HCT116 (cell line): ENCODE results near the gene ADCY2. TPM values are rescaled to one million over a fixed set of nuclear protein-coding genes. Genes with fewer than 3 reads are reported as not detected.

Source experiments
- ATAC-seq: fragments of 200-7000 bp; cut with Tn5 transposase; 2 replicates; pipeline ENCODE4 v1.9.1; 2020; ENCODE audit warnings: mild to moderate bottlenecking, moderate library complexity
- BruUV-seq: library from RNA; stranded (reverse); fragments of 400-500 nt; replicated peaks from 2 replicates; lab custom pipeline; 2021; lab: Mats Ljungman, UMichigan
- CTCF ChIA-PET: fragments of 300-600 bp; sonication (Branson Sonifier 250); formaldehyde crosslinking; loops from one replicate; lab custom pipeline; 2021; ENCODE audit warnings: antibody characterized with exemption; lab: Charles Lee
- POLR2A ChIA-PET: fragments of 300-600, 350-600 bp; sonication (Branson Sonifier 250); formaldehyde crosslinking; loops from one replicate; lab custom pipeline; 2021; ENCODE audit warnings: antibody characterized with exemption; lab: Charles Lee
- RAD21 ChIA-PET, 2 experiments: fragments of 300-600 bp; sonication (Branson Sonifier 250); formaldehyde crosslinking; loops; one replicate each; lab custom pipeline; 2023; ENCODE audit warnings: low total read pairs in 2 of 2; ENCODE audit not compliant: uncharacterized antibody in 2 of 2, unreplicated experiment in 2 of 2, low non-redundant PET in 1 of 2; lab: Charles Lee
- DNase-seq: peaks from one replicate; pipeline ENCODE4 v3.0.0-alpha.2; 2010; ENCODE audit warnings: low read depth, low spot score
- H2AFZ ChIP-seq: fragments of 200-600 bp; shearing (Covaris generic), sonication (generic); 2 replicates; pipeline ENCODE4 v1.6.1; 2017; ENCODE audit warnings: low read depth, mixed run types, mixed read lengths, antibody characterized with exemption, low read length; ENCODE audit not compliant: poor library complexity, severe bottlenecking
- H3K27ac ChIP-seq: 2 replicates; pipeline ENCODE4 v1.5.1; 2012; ENCODE audit warnings: low read depth, low read length
- H3K27me3 ChIP-seq: fragments of 200-600 bp; sonication (generic); 2 replicates; pipeline ENCODE4 v1.6.1; 2016; ENCODE audit warnings: mixed run types, low read length, mixed read lengths; ENCODE audit not compliant: insufficient read depth
- H3K36me3 ChIP-seq, 2 experiments: fragments of 200-500 bp in 1 of 2; fragments of 200-600 bp in 1 of 2; sonication (Bioruptor generic) in 1 of 2; sonication (generic) in 1 of 2; 2 replicates each; pipeline versions ENCODE4 v1.5.1 to v1.6.1; 2014 to 2016; ENCODE audit warnings: low read length in 2 of 2, inconsistent platforms in 1 of 2, mixed read lengths in 1 of 2, mixed run types in 1 of 2; ENCODE audit not compliant: insufficient read depth in 2 of 2, control insufficient read depth in 1 of 2
- H3K4me1 ChIP-seq, 2 experiments: fragments of 200-600 bp in 1 of 2; sonication (generic) in 1 of 2; 2 replicates each; pipeline versions ENCODE4 v1.5.1 to v1.6.1; 2012 to 2017; ENCODE audit warnings: low read length in 2 of 2, inconsistent platforms in 1 of 2, mild to moderate bottlenecking in 1 of 2, mixed read lengths in 1 of 2, mixed run types in 1 of 2, moderate library complexity in 1 of 2; ENCODE audit not compliant: insufficient read depth in 2 of 2, control insufficient read depth in 1 of 2
- H3K4me2 ChIP-seq: fragments of 200-600 bp; sonication (generic); 2 replicates; pipeline ENCODE4 v1.6.1; 2017; ENCODE audit warnings: mixed run types, low read length, mixed read lengths
- H3K4me3 ChIP-seq, 2 experiments: fragments of 200-600 bp in 1 of 2; sonication (generic) in 1 of 2; replicated peaks in 1 of 2; 2 replicates each; pipeline ENCODE4 v1.5.1; 2011 to 2016; ENCODE audit warnings: low read length in 2 of 2, control low read depth in 1 of 2, low read depth in 1 of 2, mild to moderate bottlenecking in 1 of 2, mixed read lengths in 1 of 2, mixed run types in 1 of 2
- H3K79me2 ChIP-seq: fragments of 200-600 bp; sonication (generic); 2 replicates; pipeline ENCODE4 v1.6.1; 2017; ENCODE audit warnings: mild to moderate bottlenecking, mixed run types, low read length, moderate library complexity, mixed read lengths; ENCODE audit not compliant: insufficient read depth
- H3K9ac ChIP-seq: fragments of 200-600 bp; sonication (generic); 2 replicates; pipeline ENCODE4 v1.6.1; 2016; ENCODE audit warnings: low read length, mixed read lengths
- H3K9me2 ChIP-seq: fragments of 200-600 bp; sonication (generic), shearing (Covaris generic); 2 replicates; pipeline ENCODE4 v1.6.1; 2017; ENCODE audit warnings: mixed run types, mild to moderate bottlenecking, moderate library complexity; ENCODE audit not compliant: insufficient read depth
- H3K9me3 ChIP-seq, 2 experiments: fragments of 200-500 bp in 1 of 2; fragments of 200-600 bp in 1 of 2; sonication (Bioruptor generic) in 1 of 2; sonication (generic) in 1 of 2; 2 replicates each; pipeline ENCODE4 v1.6.1; 2014 to 2017; ENCODE audit warnings: low read length in 2 of 2, mixed read lengths in 2 of 2, inconsistent platforms in 1 of 2, low read depth in 1 of 2, mild to moderate bottlenecking in 1 of 2, mixed run types in 1 of 2, moderate library complexity in 1 of 2; ENCODE audit not compliant: control insufficient read depth in 1 of 2, insufficient read depth in 1 of 2
- H4K20me1 ChIP-seq: fragments of 200-600 bp; sonication (generic), shearing (Covaris generic); 2 replicates; pipeline ENCODE4 v1.6.1; 2017; ENCODE audit warnings: mixed run types, mild to moderate bottlenecking, moderate library complexity; ENCODE audit not compliant: insufficient read depth
- ELF1 ChIP-seq: IDR thresholded peaks from 2 replicates; pipeline ENCODE4 v1.6.1; 2012; ENCODE audit warnings: low read depth, borderline replicate concordance
- EZH2phosphoT487 ChIP-seq: fragments of 200-600 bp; IDR thresholded peaks from 2 replicates; pipeline ENCODE4 v1.6.1; 2018; ENCODE audit warnings: antibody characterized with exemption, borderline replicate concordance
- FOSL1 ChIP-seq: IDR thresholded peaks from 2 replicates; pipeline ENCODE4 v1.6.1; 2012; ENCODE audit warnings: low read depth
- POLR2A ChIP-seq: IDR thresholded peaks from 2 replicates; pipeline ENCODE4 v1.7.0; 2011; ENCODE audit warnings: borderline replicate concordance; ENCODE audit not compliant: insufficient read depth, insufficient read length; ENCODE audit errors: extremely low read depth
- RAD21 ChIP-seq: IDR thresholded peaks from 2 replicates; pipeline ENCODE4 v1.6.1; 2012; ENCODE audit warnings: low read depth, mild to moderate bottlenecking
- SIN3A ChIP-seq: IDR thresholded peaks from 2 replicates; pipeline ENCODE4 v1.6.1; 2012; ENCODE audit warnings: low read depth
- SP1 ChIP-seq: IDR thresholded peaks from 2 replicates; pipeline ENCODE4 v1.6.1; 2012; ENCODE audit warnings: low read depth
- SRF ChIP-seq: IDR thresholded peaks from 2 replicates; pipeline ENCODE4 v1.6.1; 2012; ENCODE audit warnings: low read depth
- TCF7L2 ChIP-seq: IDR thresholded peaks from 2 replicates; pipeline ENCODE4 v1.7.0; 2011; ENCODE audit warnings: borderline replicate concordance, inconsistent platforms; ENCODE audit not compliant: insufficient read depth, insufficient read length; ENCODE audit errors: extremely low read depth
- intact Hi-C: fragments of 100-400 bp; cut with micrococcal nuclease; formaldehyde crosslinking; loops from 2 replicates; pipeline ENCODE4 v1.10.0; 2022
- total RNA-seq: library from RNA; stranded (reverse); gene quantifications from one replicate; pipeline ENCODE4 v1.2.1, GENCODE V29; 2021; ENCODE audit not compliant: unreplicated experiment
- TF ChIP-seq, protein P1 (sequence below), 3 experiments: fragments of 200-600 bp in 1 of 3; sonication (generic) in 1 of 3; IDR thresholded peaks in 2 of 3; conservative IDR thresholded peaks in 1 of 3; 2 replicates each; pipeline ENCODE4 v1.5.1; 2012 to 2017; ENCODE audit warnings: low read depth in 2 of 3, low read length in 2 of 3, antibody characterized with exemption in 1 of 3, borderline replicate concordance in 1 of 3, control low read depth in 1 of 3, mild to moderate bottlenecking in 1 of 3, mixed read lengths in 1 of 3, mixed run types in 1 of 3, moderate library complexity in 1 of 3; ENCODE audit not compliant: insufficient read depth in 1 of 3

The ADCY2 gene
- total RNA-seq, 1 experiment from 2014 or later, result 0.15 TPM

DNA sequence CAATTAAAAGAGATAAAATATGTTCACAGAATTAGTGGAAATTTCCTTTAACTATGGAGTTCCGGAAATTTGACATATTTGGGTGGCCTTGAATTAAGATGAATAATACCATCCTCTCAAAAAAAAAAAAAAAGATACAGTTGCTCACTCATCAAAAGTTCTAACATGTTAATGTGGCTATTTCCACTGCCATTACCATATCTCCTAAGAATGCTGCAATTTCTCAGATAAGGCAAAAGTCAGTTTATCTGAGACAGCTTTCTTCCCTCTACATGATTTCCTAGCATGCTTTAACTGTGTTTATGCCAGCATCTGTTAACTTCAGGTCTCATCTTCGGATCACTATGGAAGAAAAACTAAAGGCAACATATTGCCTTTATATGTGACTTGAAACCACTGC, 470.3 kb downstream of the ADCY2 start:
- no peak overlapping the region for H2AFZ ChIP-seq
- BruUV-seq, result no TSS peak
- no peaks in the 10 kb centered on the region for H3K9me3 ChIP-seq
- CTCF ChIA-PET, result no interaction called here
- RAD21 ChIA-PET, result no interaction called here
- no peak overlapping the region for H3K9ac ChIP-seq
- TF ChIP-seq ELF1, result no peak
- no peak for TF ChIP-seq SIN3A
- TF ChIP-seq, protein P1, sequence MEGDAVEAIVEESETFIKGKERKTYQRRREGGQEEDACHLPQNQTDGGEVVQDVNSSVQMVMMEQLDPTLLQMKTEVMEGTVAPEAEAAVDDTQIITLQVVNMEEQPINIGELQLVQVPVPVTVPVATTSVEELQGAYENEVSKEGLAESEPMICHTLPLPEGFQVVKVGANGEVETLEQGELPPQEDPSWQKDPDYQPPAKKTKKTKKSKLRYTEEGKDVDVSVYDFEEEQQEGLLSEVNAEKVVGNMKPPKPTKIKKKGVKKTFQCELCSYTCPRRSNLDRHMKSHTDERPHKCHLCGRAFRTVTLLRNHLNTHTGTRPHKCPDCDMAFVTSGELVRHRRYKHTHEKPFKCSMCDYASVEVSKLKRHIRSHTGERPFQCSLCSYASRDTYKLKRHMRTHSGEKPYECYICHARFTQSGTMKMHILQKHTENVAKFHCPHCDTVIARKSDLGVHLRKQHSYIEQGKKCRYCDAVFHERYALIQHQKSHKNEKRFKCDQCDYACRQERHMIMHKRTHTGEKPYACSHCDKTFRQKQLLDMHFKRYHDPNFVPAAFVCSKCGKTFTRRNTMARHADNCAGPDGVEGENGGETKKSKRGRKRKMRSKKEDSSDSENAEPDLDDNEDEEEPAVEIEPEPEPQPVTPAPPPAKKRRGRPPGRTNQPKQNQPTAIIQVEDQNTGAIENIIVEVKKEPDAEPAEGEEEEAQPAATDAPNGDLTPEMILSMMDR (IDR thresholded peaks at IDR 0.05 in 2 of 3, conservative IDR thresholded peaks at IDR 0.05 in 1 of 3; ENCODE audit: borderline replicate concordance in 1 of 3, insufficient read depth in 1 of 3, low read depth in 2 of 3, low read length in 2 of 3), result no peak
- no peak for TF ChIP-seq SRF
- TF ChIP-seq FOSL1, result no peak
- TF ChIP-seq RAD21, result no peak
- TF ChIP-seq EZH2phosphoT487, result no peak
- no peak for TF ChIP-seq POLR2A
- no peak for TF ChIP-seq TCF7L2
- no peak for TF ChIP-seq SP1
- TF ChIP-seq, all 23 proteins: peak for 0
- POLR2A ChIA-PET, result no interaction called here
- no peak overlapping the region for H3K4me2 ChIP-seq
- ATAC-seq (no peak), DNase-seq (no peak)
- no peaks in the 10 kb centered on the region for H4K20me1 ChIP-seq
- H3K27ac ChIP-seq, result no peak overlapping the region
- peaks cover 44% of the 10 kb centered on the region for H3K79me2 ChIP-seq
- intact Hi-C loops, result no loop called here
- H3K9me2 ChIP-seq, result no peaks in the 10 kb centered on the region
- peaks cover 0 to 9% of the 10 kb centered on the region in 2 experiments; a peak in 3 of 4 replicates for H3K36me3 ChIP-seq
- peaks cover 7 to 18% of the 10 kb centered on the region in 2 experiments; a peak in 3 of 4 replicates for H3K4me1 ChIP-seq
- H3K4me3 ChIP-seq, result no peak overlapping the region
- H3K27me3 ChIP-seq, result no peaks in the 10 kb centered on the region
